Fibroblast of lung (primary cell): Measurements from ENCODE around the gene KCNQ2. TPM values are rescaled to one million over a fixed set of nuclear protein-coding genes. Genes with fewer than 3 reads are reported as not detected.

ENCODE experiments used
- DNase-seq, 2 donors: peaks; one replicate each; pipeline versions ENCODE4 v3.0.0 to v3.0.0-alpha.2; 2010; ENCODE audit warnings: low read depth in 2 of 2
- H2AFZ ChIP-seq: 2 replicates; pipeline ENCODE4 v1.5.1; 2012; ENCODE audit warnings: low read length, control low read depth, inconsistent platforms
- H3K27ac ChIP-seq: 2 replicates; pipeline ENCODE4 v1.5.1; 2011; ENCODE audit warnings: low read length, control low read depth; ENCODE audit not compliant: insufficient read depth
- H3K27me3 ChIP-seq: 2 replicates; pipeline ENCODE4 v1.5.1; 2011; ENCODE audit warnings: mild to moderate bottlenecking, low read length; ENCODE audit not compliant: control insufficient read depth, insufficient read depth
- H3K36me3 ChIP-seq: 2 replicates; pipeline ENCODE4 v1.5.1; 2011; ENCODE audit warnings: low read length; ENCODE audit not compliant: control insufficient read depth, insufficient read depth
- H3K4me1 ChIP-seq: 2 replicates; pipeline ENCODE4 v1.5.1; 2011; ENCODE audit warnings: low read length; ENCODE audit not compliant: control insufficient read depth, insufficient read depth; ENCODE audit errors: extremely low read depth
- H3K4me2 ChIP-seq: 2 replicates; pipeline ENCODE4 v1.5.1; 2011; ENCODE audit warnings: low read length, control low read depth; ENCODE audit not compliant: insufficient read depth; ENCODE audit errors: extremely low read depth
- H3K4me3 ChIP-seq, 4 experiments: fragments of 200-600 bp in 1 of 4; sonication (generic) in 1 of 4; replicated peaks in 1 of 4; 2 replicates each; pipeline ENCODE4 v1.5.1; 2011 to 2016; ENCODE audit warnings: low read length in 4 of 4, low read depth in 3 of 4, mild to moderate bottlenecking in 3 of 4, control low read depth in 2 of 4, inconsistent platforms in 1 of 4, mixed read lengths in 1 of 4; ENCODE audit not compliant: insufficient read depth in 1 of 4; ENCODE audit errors: control extremely low read depth in 1 of 4
- H3K79me2 ChIP-seq: 2 replicates; pipeline ENCODE4 v1.5.1; 2012; ENCODE audit warnings: mild to moderate bottlenecking, low read length, inconsistent platforms; ENCODE audit not compliant: control insufficient read depth, insufficient read depth
- H3K9ac ChIP-seq: 2 replicates; pipeline ENCODE4 v1.5.1; 2011; ENCODE audit warnings: mild to moderate bottlenecking, low read length, control low read depth; ENCODE audit not compliant: insufficient read depth
- H3K9me3 ChIP-seq: 2 replicates; pipeline ENCODE4 v1.5.1; 2012; ENCODE audit warnings: low read depth, low read length; ENCODE audit not compliant: control insufficient read depth, insufficient read depth
- H4K20me1 ChIP-seq: 2 replicates; pipeline ENCODE4 v1.5.1; 2011; ENCODE audit warnings: low read length; ENCODE audit not compliant: control insufficient read depth, insufficient read depth; ENCODE audit errors: extremely low read depth
- EZH2 ChIP-seq: IDR thresholded peaks from 2 replicates; pipeline ENCODE4 v1.5.1; 2012; ENCODE audit warnings: low read length, control low read depth, mild to moderate bottlenecking; ENCODE audit errors: missing control alignments
- polyA plus RNA-seq, 2 donors: library from polyadenylated mRNA; depleted of rRNA in 1 of 2; stranded (reverse) in 1 of 2; unstranded in 1 of 2; fragments of >200 nt; gene quantifications; 2 replicates each; pipeline ENCODE4 v1.2.1, GENCODE V29; 2011 to 2012; ENCODE audit warnings: missing spikeins in 1 of 2
- total RNA-seq: library from RNA; depleted of rRNA; stranded (reverse); fragments of >200 nt; gene quantifications from 2 replicates; pipeline ENCODE4 v1.2.1, GENCODE V29; 2014
- TF ChIP-seq, protein P1 (sequence below), 2 donors: IDR thresholded peaks in 1 of 2; conservative IDR thresholded peaks in 1 of 2; 1 replicate in 1 of 2; 2 replicates in 1 of 2; pipeline ENCODE4 v1.5.1; 2011 to 2012; ENCODE audit warnings: low read length in 2 of 2, control low read depth in 1 of 2, inconsistent platforms in 1 of 2, low read depth in 1 of 2, mild to moderate bottlenecking in 1 of 2

Gene KCNQ2
- total and polyA plus RNA-seq, 2 donors (not counting 1 experiment from before 2014, with no cell fraction given): not detected

DNA sequence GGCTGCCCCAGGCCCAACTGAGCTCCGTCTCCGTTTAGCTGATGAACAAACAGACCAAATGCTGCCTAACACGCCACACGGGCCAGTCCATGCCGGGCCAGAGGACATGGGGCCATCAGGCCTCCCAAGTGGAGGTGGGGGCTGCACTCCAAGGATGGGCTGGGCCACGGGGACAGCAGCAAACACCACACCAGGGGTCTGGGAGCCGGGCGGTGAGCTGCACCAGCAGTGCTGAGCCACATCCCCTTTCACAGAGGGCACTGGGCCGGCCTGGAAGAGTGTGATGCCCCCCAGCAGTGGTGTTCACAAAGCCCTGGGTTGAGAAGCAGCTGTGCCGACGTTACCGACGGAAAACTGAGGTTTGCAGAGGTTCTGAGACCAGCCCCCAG is 2.7 kb downstream of the KCNQ2 start:
- no peaks in the 10 kb centered on the region for H3K36me3 ChIP-seq
- peaks cover 16% of the 10 kb centered on the region for H3K27me3 ChIP-seq
- no peak overlapping the region for H3K9ac ChIP-seq
- TF ChIP-seq, protein P1, sequence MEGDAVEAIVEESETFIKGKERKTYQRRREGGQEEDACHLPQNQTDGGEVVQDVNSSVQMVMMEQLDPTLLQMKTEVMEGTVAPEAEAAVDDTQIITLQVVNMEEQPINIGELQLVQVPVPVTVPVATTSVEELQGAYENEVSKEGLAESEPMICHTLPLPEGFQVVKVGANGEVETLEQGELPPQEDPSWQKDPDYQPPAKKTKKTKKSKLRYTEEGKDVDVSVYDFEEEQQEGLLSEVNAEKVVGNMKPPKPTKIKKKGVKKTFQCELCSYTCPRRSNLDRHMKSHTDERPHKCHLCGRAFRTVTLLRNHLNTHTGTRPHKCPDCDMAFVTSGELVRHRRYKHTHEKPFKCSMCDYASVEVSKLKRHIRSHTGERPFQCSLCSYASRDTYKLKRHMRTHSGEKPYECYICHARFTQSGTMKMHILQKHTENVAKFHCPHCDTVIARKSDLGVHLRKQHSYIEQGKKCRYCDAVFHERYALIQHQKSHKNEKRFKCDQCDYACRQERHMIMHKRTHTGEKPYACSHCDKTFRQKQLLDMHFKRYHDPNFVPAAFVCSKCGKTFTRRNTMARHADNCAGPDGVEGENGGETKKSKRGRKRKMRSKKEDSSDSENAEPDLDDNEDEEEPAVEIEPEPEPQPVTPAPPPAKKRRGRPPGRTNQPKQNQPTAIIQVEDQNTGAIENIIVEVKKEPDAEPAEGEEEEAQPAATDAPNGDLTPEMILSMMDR (conservative IDR thresholded peaks at IDR 0.05 in 1 of 2, IDR thresholded peaks at IDR 0.05 in 1 of 2; ENCODE audit: low read depth in 1 of 2, low read length in 2 of 2): no peak
- TF ChIP-seq EZH2: no peak
- H2AFZ ChIP-seq: no peak overlapping the region
- no peak for DNase-seq
- H3K4me2 ChIP-seq: no peak overlapping the region
- no peaks in the 10 kb centered on the region for H3K9me3 ChIP-seq
- no peaks in the 10 kb centered on the region for H4K20me1 ChIP-seq
- no peaks in the 10 kb centered on the region for H3K79me2 ChIP-seq
- H3K4me1 ChIP-seq: no peaks in the 10 kb centered on the region
- no peak overlapping the region for H3K27ac ChIP-seq
- no peak overlapping the region for H3K4me3 ChIP-seq

DNA sequence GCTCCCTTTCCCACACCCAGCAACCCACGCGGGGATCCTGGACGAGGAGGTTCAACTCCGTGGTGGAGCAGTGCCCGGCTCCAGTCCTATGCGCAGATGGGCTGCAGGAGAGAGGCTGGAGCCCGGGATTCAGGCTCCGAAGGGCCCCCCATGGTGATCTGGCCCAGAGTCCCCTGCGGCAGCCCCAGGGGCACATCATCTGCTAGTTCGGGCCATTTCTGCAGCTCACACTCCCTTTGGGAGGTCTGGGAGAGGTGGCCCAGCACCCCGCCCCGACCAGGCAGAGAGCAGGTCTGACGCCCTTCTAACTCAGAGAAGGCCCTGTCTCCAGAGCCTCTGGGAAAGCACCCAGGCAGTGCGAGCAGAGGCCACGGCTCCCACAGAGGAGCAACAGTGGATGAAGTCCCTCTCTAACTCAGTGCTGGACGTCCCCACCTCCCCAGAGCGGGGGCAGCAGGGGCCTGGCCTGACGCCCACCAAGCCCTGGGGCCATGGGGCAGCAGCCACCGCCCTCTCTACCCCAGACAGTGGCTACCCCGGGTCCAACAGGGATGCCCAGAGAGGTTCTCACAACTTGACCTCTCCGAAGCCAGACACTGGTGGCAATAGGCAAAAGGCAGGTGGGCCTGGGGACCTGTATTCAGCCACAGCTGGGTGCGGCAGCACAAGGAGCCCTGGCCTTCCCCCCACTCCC is 3.3 kb downstream of the KCNQ2 start:
- Histone ChIP-seq H2AFZ (no peak overlapping the region), H3K4me3 (no peak overlapping the region), H3K27ac (no peak overlapping the region), H3K9ac (no peak overlapping the region), H3K4me1 (no peaks in the 10 kb centered on the region), H3K4me2 (no peak overlapping the region), H3K9me3 (no peaks in the 10 kb centered on the region), H3K36me3 (no peaks in the 10 kb centered on the region), H3K27me3 (peaks cover 10% of the 10 kb centered on the region), H3K79me2 (no peaks in the 10 kb centered on the region), H4K20me1 (no peaks in the 10 kb centered on the region)
- no peak for TF ChIP-seq EZH2
- TF ChIP-seq, protein P1 (conservative IDR thresholded peaks at IDR 0.05 in 1 of 2, IDR thresholded peaks at IDR 0.05 in 1 of 2; ENCODE audit: low read depth in 1 of 2, low read length in 2 of 2): no peak
- DNase-seq: no peak

DNA sequence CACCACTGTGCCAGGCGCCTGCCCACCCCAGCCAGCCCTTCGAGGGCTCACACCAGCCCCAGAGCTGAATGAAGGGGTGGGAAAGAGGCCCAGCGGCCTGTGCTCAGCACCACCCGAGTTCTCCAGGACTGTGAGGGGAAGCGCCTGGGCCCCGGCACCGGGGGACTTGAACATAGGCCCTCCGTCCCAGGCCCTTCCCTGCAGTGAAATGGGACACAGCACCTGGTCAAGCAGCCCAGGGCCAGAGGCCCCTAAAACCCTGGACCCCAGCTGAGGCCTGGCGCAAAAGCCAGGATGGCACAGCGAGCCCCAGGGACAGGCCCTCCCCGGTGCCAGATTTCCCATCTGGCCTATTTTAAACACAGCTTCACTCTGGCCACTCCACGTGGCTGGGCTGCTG is 4.0 kb downstream of the KCNQ2 start:
- no peak overlapping the region for H3K4me2 ChIP-seq
- H3K36me3 ChIP-seq: no peaks in the 10 kb centered on the region
- no peak overlapping the region for H2AFZ ChIP-seq
- H3K9ac ChIP-seq: no peak overlapping the region
- TF ChIP-seq, protein P1 (conservative IDR thresholded peaks at IDR 0.05 in 1 of 2, IDR thresholded peaks at IDR 0.05 in 1 of 2; ENCODE audit: low read depth in 1 of 2, low read length in 2 of 2): no peak
- TF ChIP-seq EZH2: no peak
- no peak for DNase-seq
- no peak overlapping the region for H3K27ac ChIP-seq
- no peaks in the 10 kb centered on the region for H3K9me3 ChIP-seq
- H3K4me3 ChIP-seq: no peak overlapping the region
- H3K4me1 ChIP-seq: no peaks in the 10 kb centered on the region
- peaks cover 8% of the 10 kb centered on the region for H3K27me3 ChIP-seq
- H3K79me2 ChIP-seq: no peaks in the 10 kb centered on the region
- no peaks in the 10 kb centered on the region for H4K20me1 ChIP-seq
